Glutamatergic neuron (in vitro differentiated cells): ENCODE results near the gene GREB1. TPM values are rescaled to one million over a fixed set of nuclear protein-coding genes. Genes with fewer than 3 reads are reported as not detected.

Source experiments
- DNase-seq: peaks from one replicate; pipeline ENCODE4 v3.0.0; 2022
- H3K27ac Mint-ChIP-seq: one replicate; pipeline ENCODE4 v1.8.0; 2020; ENCODE audit warnings: mild to moderate bottlenecking, mixed read lengths, inconsistent platforms; ENCODE audit not compliant: unreplicated experiment
- H3K27me3 Mint-ChIP-seq: one replicate; pipeline ENCODE4 v1.8.0; 2020; ENCODE audit warnings: mild to moderate bottlenecking, moderate library complexity, mixed read lengths, inconsistent platforms; ENCODE audit not compliant: unreplicated experiment
- H3K36me3 Mint-ChIP-seq: one replicate; pipeline ENCODE4 v1.8.0; 2020; ENCODE audit warnings: mild to moderate bottlenecking, mixed read lengths, inconsistent platforms; ENCODE audit not compliant: unreplicated experiment
- H3K4me1 Mint-ChIP-seq: one replicate; pipeline ENCODE4 v1.8.0; 2020; ENCODE audit warnings: mild to moderate bottlenecking, low read depth, mixed read lengths, inconsistent platforms; ENCODE audit not compliant: unreplicated experiment
- H3K4me3 Mint-ChIP-seq: one replicate; pipeline ENCODE4 v1.8.0; 2020; ENCODE audit warnings: mild to moderate bottlenecking, mixed read lengths, inconsistent platforms; ENCODE audit not compliant: unreplicated experiment
- H3K9me3 Mint-ChIP-seq: one replicate; pipeline ENCODE4 v1.8.0; 2020; ENCODE audit warnings: mild to moderate bottlenecking, moderate library complexity, mixed read lengths, inconsistent platforms; ENCODE audit not compliant: unreplicated experiment
- CTCF ChIP-seq: fragments of 200-600 bp; sonication (generic); IDR thresholded peaks from one replicate; pipeline ENCODE4 v1.5.0; 2021; ENCODE audit not compliant: partially characterized antibody, unreplicated experiment
- total RNA-seq: library from RNA; stranded (reverse); fragmentation: NEBNext Ultra II Directional; extraction: Animal tissue kit (Norgen Biotek cat#: 25700); gene quantifications from one replicate; pipeline ENCODE4 v1.2.1, GENCODE V29; 2021; ENCODE audit not compliant: unreplicated experiment

Gene GREB1
- total RNA-seq, 1 donor from 2014 or later = 134 TPM

- no peak overlapping the region for H3K27ac Mint-ChIP-seq
- H3K9me3 Mint-ChIP-seq = no peaks in the 10 kb centered on the region
- H3K36me3 Mint-ChIP-seq = peaks cover 4% of the 10 kb centered on the region
- H3K27me3 Mint-ChIP-seq = no peaks in the 10 kb centered on the region
- peaks cover 5% of the 10 kb centered on the region for H3K4me1 Mint-ChIP-seq
- H3K4me3 Mint-ChIP-seq = no peak overlapping the region
- no peak for DNase-seq
- no peak for TF ChIP-seq CTCF
Measured at GRCh38 chr2:11547912-11548497, 14.2 kb downstream of the GREB1 start.

- Mint-ChIP-seq H3K4me3 (no peak overlapping the region), H3K36me3 (peaks cover 4% of the 10 kb centered on the region), H3K4me1 (peaks cover 14% of the 10 kb centered on the region), H3K9me3 (no peaks in the 10 kb centered on the region), H3K27me3 (no peaks in the 10 kb centered on the region), H3K27ac (no peak overlapping the region)
- no peak for TF ChIP-seq CTCF
- no peak for DNase-seq
Measured at GRCh38 chr2:11550302-11550701, 16.5 kb downstream of the GREB1 start.

GRCh38 chr2:11550901-11551568, 17.2 kb downstream of the GREB1 start:
- Mint-ChIP-seq H3K27ac (no peak overlapping the region), H3K4me1 (peaks cover 22% of the 10 kb centered on the region), H3K36me3 (peaks cover 4% of the 10 kb centered on the region), H3K9me3 (no peaks in the 10 kb centered on the region), H3K27me3 (no peaks in the 10 kb centered on the region), H3K4me3 (no peak overlapping the region)
- DNase-seq = no peak
- no peak for TF ChIP-seq CTCF

- H3K36me3 Mint-ChIP-seq = peaks cover 4% of the 10 kb centered on the region
- H3K9me3 Mint-ChIP-seq = no peaks in the 10 kb centered on the region
- H3K27ac Mint-ChIP-seq = no peak overlapping the region
- no peak for DNase-seq
- no peak overlapping the region for H3K4me3 Mint-ChIP-seq
- peaks cover 23% of the 10 kb centered on the region for H3K4me1 Mint-ChIP-seq
- no peak for TF ChIP-seq CTCF
- no peaks in the 10 kb centered on the region for H3K27me3 Mint-ChIP-seq
Measured at GRCh38 chr2:11551569-11552259, 17.9 kb downstream of the GREB1 start.

GRCh38 chr2:11552260-11552638, 18.4 kb downstream of the GREB1 start:
- Mint-ChIP-seq H3K4me1 (peaks cover 25% of the 10 kb centered on the region), H3K36me3 (peaks cover 4% of the 10 kb centered on the region), H3K27ac (no peak overlapping the region), H3K27me3 (no peaks in the 10 kb centered on the region), H3K4me3 (no peak overlapping the region), H3K9me3 (no peaks in the 10 kb centered on the region)
- no peak for TF ChIP-seq CTCF
- no peak for DNase-seq
